GM23248 (cell line): ENCODE measurements around the gene SLC25A39.

ENCODE experiments used
- EZH2 ChIP-seq: fragments of 200-600 bp; sonication (generic); IDR thresholded peaks from 2 replicates; pipeline ENCODE4 v1.6.1; 2018; ENCODE audit warnings: antibody characterized with exemption, mild to moderate bottlenecking; ENCODE audit not compliant: insufficient read depth, poor library complexity, severe bottlenecking
- EZH2phosphoT487 ChIP-seq: fragments of 200-600 bp; sonication (generic); IDR thresholded peaks from 2 replicates; pipeline ENCODE4 v1.6.1; 2018; ENCODE audit warnings: antibody characterized with exemption, moderate library complexity, mild to moderate bottlenecking, low read depth; ENCODE audit not compliant: insufficient read depth

DNA sequence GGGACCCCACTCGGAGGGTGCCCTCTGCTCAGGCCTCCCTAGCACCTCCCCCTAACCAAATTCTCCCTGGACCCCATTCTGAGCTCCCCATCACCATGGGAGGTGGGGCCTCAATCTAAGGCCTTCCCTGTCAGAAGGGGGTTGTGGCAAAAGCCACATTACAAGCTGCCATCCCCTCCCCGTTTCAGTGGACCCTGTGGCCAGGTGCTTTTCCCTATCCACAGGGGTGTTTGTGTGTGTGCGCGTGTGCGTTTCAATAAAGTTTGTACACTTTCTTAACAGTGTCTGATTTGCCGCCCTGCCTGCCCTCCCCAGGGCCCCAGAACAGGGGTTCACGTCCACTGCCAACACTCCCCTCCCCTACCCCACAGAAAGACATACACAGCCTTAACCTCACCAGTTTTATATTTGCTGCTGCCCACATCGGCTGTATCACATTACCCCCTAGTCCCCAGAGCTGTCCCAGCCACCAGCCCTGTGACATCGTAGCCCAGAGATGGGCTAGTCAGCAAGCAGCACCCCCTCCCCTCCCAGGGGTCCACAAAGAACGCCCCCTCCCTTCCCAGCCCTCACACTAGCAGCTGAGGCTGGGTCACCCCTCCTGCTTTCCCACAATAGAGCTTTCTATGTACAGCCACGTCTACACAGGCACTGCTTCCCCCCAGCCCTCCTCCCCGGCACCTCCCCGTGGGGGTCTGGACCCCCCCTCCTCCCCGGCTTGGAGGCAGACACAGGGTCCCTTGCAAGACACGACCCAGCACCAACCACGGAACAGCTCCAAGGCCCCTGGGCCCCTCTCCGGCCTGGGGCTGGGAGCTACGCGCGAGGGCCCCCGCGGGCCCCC is 28.4 kb upstream of the SLC25A39 start:
- TF ChIP-seq EZH2phosphoT487 (no peak), EZH2 (no peak)
